GM04503 (cell line): ENCODE results near the gene RAB43.
A peak's percentile ranks its signal among the peaks of the same experiment; 100 is the strongest.
"Not testable (repeated sequence)": the region's sequence is repeated elsewhere in the genome, so short reads cannot be mapped to it uniquely, and the experiment has no call there.

Experiments used
- DNase-seq: peaks from one replicate; pipeline ENCODE4 v3.0.0-alpha.2; 2012; ENCODE audit warnings: low read depth

Gene RAB43

DNA sequence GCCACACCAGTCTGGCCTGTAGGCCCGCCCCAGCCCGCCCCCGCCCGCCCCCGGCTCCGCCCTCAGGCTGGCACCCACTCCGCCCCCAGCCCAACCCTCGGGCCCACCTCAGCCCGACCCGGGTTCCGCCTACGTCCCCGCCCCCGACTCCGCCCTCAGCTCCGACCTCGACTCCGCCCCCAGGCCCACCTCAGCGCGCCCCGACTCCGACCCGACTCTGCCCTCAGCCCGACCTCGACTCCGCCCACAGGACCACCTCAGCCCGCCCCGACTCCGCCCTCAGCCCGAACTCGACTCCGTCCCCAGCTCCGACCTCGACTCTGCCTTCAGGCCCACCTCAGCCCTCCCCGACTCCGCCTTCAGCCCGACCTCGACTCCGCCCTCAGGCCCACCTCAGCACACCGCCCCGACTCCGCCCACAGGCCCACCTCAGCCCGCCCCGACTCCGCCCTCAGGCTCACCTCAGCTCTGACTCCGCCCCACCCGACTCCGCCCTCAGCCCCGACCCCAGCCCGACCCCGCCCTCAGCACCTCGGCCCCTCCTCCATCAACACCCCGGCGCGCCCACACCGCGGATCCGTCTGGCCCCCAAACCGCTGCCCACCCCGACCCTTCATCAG lies at the start of gene RAB43:
TSS of gene RAB43 (minus strand) at position 13 of the 620 bp plus-strand sequence. CDS start 315 bp downstream, outside the sequence.
- DNase-seq: no peak

DNA sequence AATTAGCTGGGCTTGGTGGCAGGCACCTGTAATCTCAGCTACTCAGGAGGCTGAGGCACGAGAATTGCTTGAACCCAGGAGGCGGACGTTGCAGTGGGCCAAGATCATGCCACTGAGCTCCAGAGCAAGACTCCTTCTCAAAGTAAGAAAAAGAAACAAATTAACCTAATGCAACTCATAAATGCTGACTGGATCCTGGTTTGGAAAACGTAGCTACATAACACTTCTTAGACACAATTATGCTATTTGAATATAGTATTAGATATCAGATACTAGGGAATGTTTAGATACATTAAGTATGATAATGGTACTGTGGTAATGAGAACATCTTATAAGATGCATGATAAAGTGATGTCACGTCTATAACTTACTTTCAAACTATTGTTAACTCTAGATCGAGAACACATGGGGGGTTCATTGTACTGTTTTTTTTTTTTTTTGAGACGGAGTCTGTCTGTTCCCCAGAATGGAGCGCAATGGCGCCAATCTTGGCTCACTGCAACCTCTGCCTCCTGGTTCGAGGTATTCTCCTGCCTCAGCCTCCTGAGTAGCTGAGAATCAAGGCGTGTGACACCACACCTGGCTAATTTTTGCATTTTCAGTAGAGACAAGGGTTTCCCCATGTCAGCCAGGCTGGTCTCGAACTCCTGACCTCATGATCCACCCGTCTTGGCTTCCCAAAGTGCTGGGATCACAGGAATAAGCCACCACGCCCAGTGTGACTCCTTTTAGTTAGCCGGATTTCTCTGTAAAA lies 45.2 kb upstream of the RAB43 start:
- no peak for DNase-seq

DNA sequence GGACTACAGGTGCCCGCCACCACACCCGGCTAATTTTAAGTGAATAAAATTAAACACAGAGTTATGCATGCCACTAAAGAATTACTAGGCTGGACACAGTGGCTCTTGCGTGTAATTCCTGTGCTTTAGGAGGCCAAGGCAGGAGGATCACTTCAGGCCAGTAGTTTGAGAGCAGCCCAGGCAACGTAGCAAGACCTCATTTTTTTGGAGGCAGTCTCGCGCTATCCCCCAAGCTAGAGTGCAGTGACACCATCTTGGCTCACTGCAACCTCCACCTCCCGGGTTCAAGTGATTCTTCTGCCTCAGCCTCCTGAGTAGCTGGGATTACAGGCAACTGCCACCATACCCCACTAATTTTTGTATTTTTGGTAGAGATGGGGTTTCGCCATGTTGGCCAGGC lies 44.0 kb upstream of the RAB43 start:
- DNase-seq: not testable (repeated sequence)

DNA sequence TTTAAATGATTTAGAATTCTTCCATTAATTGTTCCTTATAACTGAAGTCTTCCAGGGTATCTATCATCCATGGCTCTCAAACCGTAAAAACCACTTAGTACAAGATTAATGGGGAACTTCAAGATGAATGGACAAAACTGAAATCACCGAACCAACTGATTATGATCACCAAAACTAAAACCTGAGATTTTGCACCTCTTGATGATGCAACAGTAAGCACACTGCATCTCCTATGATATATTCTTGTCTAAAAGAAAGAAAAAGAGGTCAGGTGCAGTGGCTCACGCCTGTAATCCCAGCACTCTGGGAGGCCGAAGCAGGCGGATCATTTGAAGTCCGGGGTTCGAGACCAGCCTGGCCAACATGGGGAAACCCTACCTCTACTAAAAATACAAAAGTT lies 42.9 kb upstream of the RAB43 start:
- no peak for DNase-seq

DNA sequence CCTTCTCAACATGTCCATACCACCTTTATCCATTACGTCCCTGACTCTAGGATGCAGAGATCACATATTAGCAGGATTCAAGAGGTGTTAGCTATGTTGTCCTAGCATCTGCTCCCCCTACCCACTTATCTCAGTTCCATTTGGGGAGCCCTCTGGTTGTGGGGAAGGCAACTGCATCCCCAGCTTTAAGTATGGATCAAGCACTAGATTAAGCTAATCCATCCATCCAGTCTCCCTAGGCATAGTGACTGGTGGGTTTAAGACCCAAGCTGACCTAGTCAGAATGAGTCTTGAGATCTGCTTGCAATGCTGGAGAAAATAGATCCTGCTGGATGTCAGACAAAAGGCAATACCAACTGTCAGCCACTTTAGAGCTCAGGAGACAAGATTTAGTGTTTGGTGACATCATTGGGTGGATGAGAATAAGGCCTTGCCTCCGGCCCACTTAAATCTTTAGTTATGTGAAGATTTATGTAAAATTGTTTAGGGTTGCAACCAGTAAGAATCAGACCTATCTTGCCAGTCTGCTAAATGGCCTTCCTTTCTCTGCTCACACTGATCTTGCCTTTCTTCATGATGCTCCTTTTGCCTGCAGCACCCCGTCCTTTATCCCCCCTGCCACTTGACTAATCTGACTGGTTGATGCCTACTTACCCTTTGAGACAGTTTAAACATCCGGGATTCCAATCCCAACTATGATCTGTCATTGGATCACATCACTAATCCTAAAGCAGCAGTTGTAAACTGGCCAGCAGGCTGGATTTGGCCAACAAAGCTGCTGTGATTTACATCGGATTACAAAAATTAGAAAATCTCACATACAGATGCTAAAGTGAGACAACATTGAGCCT lies 41.4 kb upstream of the RAB43 start:
- DNase-seq: no peak

DNA sequence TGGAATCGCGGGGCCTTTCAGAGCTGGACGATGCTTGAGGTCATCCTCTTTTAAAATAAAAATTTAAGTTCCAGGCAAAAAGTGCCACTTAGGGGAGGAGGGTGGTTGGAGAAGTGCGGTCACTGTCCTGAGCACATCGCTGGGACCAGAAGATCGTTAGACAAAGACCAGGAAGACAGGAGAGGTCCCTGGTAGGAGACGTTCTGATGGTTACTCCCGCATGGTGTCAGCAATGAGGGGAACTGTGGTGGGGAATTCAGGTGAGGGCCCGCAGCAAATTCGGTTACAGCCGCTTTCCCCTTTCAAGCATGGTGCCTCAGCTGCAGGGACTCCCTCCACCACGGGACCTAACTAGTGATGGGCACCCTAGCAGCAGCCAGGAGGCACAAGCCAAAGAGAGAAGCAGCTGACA lies 40.3 kb upstream of the RAB43 start:
- DNase-seq: no peak

DNA sequence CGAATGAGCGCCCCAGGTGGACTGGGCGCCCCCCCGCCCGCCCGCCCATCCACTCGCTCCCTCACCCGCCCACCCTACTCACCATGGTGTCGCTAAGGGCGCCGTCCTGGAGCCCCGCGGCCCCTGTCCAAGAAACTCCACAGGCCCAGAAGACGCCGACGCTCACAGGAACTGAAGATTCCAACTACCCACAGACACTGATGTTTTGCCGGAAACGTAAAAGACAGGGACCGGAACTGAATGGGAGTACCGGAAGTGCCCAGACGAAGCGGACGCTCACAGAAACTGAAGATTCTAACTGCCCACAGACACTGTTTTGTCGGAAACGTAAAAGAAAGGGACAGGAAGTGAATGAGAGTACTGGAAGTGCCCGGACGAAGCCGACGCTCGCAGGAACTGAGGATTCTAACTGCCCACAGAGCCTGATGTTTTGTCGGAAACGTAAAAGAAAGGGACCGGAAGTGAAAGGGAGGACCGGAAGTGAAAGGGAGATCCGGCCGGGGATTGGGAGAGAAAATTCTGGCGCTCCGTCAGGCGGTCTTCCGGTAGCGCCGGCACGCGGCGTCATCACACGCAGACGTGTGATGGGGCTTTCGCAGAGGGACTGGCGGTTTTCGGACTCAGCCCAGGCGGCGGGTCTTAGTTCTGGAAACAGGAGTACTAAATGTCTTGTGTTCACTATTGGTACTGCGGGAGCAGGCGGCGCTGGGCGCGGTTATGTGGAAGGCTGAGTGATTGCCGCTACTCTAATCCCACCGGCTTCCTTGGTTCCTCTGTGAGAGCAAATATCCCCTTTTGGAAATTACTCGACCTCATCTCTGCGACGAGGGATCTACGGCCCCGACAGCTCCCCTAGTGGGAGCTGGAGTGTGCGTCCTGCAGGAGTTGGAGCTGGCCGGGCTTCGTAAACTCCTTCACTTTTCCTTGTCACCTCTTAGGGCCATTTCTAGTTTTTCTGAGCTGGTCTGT lies 39.6 kb upstream of the RAB43 start, which contains the start of gene ISY1:
TSS of gene ISY1 (minus strand) at position 173 of the 969 bp plus-strand sequence. CDS start at position 85, 88 bp downstream.
- DNase-seq: peak; percentile 84

DNA sequence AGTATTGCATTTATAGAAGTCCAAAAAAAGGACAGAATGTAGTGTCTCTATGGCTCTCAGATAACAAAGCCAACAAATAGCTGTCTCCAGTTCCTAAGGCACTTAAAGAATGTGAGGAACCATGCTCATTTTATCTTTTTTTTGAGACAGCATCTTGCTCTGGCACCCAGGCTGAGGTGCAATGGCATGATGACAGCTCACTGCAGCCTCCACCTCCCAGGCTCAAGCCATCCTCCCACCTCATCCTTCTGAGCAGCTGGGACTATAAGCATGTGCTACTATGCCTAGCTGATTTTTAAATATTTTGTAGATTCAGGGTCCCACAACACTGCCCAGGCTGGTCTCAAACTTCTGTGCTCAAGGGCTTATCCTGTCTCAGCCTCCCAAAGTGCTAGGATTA lies 23.2 kb upstream of the RAB43 start:
- no peak for DNase-seq

DNA sequence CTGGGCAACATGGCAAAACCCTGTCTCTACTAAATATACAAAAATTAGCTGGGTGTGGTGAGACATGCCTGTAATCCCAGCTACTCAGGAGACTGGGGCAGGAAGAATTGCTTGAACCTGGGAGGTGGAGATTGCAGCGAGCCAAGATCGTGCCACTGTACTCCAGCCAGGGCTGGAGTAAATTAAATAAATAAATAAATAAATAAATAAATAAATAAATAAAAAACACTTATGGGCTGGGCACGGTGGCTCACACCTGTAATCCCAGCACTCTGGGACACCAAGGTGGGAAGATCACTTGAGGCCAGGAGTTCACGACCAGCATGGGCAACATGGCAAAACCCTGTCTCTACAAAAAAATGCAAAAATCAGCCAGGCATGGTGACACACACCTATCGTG lies 19.4 kb upstream of the RAB43 start:
- not testable (repeated sequence) for DNase-seq

DNA sequence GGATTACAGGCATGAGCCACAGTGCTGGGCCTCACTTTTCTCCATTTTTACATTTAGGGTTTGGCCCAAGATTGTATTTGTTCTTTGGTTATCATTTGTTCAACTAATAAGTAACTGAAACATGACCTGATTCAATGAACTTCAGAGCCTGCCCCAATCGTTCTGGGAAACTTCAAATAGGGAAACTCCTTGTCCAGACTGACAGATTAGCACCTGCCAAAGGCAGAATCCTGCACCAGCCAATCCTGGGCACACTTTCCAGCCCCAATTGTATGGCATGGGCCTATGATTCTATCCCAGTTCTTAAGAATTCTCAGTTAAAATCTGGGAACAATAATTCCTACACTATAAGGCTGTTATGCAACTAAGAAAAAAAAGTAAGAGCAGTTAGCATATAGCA lies 18.3 kb upstream of the RAB43 start:
- DNase-seq: no peak

DNA sequence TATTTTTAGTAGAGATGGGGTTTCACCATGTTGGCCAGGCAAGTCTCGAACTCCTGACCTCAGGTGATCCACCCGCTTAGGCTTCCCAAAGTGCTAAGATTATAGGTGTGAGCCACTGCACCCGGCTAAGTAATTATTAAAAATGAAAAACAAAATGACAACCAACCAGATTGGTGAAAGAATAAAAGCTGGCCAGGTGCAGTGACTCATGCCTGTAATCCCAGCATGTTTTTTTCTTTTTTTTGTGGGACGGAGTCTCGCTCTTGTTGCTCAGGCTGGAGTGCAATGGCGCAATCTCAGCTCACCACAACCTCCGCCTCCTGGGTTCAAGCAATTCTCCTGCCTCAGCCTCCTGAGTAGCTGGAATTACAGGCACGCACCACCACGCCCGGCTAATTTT lies 14.7 kb upstream of the RAB43 start:
- DNase-seq: not testable (repeated sequence)

DNA sequence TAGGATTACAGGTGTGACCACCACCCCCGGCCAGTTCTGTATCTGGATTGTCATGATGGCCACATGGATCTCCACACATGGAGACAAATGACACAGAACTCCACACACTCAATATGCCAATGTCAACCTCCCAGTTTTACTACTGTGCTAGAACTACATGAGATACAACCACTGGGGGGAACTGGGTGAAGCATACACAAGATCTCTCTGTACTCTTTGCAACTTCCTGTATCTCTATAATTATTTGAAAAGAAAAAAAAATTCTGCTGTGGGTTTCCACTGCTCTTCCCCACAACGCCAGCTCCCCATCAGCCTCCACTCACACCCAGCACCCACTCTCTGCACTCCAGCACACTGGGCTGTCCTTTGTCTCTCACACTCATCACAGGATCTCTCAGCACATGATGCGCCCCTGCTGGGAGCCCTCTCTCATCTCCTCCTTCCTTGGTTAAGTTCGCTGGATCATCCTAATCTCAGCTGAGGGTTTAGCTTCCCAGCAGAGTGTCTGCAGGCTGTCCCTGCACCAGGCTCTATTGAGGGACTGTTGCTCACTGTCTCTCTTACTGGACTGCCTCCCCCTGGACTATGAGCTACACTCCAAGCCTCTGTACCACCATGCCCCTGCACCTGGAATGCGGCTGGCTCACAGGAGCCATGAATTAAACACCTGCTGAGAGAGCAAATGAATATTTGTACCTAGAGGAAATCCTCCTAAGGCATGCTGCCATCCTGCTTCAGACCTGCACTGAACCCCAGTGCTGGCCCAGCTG lies 10.7 kb upstream of the RAB43 start:
- DNase-seq: no peak

DNA sequence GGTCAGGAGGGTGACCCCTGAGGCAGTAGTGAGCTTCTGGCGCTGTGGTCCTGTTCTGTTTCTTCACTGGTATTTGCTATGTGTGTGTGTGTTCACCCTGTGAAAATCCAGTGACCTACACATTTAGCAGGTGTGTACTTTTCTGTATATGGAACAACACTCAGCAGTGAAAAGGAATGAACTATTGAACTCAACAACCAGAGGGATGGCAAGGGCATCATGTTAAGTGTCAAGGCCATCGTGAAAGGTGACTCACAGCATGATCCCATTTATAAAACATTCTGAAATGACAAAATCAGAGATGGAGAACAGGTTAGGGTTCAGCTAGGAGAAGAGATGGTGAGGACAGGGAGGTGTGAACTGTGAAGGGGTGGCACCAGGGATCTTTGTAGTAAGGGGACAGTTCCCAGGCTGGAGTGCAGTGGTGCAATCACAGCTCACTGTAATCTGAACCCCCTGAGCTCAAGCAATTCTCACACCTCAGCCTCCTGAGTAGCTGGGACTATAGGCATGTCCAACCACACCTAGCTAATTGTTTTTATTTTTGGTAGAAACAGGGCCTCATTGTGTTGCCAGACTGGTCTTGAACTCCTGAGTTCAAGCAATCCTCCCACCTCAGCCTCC lies 10.0 kb upstream of the RAB43 start:
- no peak for DNase-seq

DNA sequence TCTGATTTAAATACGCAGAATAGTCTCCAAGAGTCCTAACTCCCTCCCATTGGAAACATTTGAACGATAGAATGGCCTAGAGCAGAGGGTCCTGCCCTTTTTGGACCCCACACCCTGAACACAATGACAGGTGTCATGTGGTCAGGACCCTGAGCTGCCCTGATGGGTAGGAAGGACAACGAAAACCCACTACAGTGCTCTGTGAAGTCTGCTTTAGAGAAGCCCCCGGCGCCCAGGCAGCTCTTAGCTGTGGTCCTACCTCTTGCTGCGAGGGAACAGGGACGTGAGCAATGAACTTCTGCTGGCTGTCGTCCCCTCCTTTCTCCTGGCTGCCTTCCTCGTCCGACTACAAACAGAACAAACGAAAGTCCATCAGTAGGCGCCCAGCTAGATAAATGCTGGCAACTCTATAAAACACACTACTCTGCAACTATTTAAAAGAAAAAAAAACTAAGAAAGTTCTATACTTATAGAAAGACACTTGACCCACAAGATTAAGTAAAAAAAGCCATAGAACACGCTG lies 8.7 kb upstream of the RAB43 start:
- DNase-seq: no peak

DNA sequence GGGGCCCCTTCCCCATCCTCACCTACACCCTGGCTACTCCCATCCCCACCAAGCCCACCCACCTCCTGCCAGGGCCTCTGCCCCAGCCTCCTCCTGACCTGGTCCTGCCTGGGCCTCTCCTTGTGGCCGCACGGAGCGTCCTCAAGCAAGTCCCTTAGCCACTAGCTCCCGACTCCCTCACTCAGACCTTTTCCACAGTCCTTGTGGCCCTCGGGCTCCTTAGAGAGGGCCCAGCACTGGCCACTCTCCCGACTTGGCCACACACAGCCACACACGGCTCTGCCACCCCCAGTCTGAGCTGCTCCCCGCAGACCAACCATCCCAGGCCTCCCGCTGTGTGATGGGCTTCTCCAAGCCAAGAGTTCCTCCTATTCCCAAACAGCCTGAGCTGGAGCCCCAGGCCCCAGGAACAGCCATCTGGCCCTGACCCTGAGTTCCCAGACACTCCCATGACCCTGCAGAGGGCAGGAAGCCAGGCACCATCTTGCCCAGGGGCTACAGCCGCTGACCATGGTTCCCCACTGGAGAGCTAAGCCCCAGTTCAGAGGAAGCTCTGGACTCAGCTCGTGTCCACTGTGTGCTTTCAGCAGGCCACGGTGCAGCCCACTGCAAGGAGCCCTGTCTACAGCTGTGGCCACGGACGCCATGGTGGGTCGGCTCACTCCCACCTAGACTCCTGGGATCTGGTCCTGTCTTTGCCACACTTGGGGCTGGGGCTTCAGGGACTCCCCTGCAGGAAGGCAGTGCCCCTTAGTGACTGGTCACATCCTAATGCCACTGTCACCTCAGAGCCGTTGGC lies 7.0 kb upstream of the RAB43 start:
- DNase-seq: no peak

DNA sequence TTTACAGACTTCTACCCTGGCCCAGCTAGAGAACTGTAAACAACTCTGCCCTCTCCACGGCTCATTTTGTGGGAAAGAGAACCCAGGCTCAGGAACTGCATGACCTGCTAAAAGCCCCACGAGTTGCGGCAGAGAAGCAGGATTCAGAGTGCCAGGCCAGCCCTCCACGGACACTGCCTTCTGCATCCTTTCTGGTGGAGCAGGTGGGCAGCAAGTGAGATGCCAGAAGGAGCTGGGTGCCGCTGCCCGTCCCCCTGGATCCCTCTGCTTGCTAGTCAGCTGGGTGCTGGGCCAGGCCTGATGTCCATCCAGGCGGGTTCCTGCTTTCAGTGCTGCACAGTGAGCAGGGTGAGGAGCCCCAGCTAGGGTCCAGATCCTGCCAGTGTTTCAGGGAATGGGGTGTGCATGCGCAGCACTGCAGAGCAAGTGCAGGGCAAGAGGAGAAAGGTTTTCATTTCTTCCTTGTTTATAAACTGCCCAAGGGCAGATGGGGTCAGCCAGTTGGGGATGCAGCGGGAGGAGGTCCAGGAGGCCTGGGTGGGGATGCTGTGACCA lies 5.2 kb upstream of the RAB43 start:
- DNase-seq: no peak

DNA sequence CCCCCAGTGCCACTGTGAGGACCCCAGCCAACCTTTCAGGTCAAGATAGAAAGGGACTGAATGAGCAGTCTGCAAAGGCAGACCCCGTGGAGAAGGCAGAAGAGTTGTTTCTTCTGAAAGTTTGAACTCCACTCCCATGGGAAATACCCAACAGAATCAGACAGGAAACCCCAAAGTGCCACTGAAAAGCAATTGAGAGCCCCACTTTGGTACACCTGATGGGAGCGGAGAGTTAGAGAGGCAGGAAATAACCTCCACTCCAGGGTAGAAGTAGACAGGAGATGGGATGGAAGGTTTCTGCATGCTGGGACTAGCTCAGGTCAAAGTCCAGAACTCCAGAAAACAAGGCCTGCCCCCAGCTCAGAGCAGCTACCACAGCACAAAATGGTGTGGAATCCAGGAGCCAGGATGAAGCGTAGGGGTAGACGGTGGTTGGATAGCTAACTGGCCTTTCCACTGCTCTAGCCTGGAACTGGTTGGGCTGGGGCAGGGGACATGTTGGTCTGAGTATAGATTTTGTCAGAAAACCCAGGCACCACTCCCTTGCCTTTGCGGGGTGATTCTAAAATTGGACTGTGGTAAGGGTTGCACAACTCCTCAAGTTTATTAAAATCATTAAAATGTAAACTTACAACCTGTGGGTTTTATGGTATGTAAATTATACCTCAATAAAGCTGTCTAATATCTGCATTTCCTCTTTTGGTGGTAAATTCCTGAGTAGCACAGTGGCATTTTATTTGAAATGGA lies 1.9 kb upstream of the RAB43 start:
- peak; percentile 34 for DNase-seq

DNA sequence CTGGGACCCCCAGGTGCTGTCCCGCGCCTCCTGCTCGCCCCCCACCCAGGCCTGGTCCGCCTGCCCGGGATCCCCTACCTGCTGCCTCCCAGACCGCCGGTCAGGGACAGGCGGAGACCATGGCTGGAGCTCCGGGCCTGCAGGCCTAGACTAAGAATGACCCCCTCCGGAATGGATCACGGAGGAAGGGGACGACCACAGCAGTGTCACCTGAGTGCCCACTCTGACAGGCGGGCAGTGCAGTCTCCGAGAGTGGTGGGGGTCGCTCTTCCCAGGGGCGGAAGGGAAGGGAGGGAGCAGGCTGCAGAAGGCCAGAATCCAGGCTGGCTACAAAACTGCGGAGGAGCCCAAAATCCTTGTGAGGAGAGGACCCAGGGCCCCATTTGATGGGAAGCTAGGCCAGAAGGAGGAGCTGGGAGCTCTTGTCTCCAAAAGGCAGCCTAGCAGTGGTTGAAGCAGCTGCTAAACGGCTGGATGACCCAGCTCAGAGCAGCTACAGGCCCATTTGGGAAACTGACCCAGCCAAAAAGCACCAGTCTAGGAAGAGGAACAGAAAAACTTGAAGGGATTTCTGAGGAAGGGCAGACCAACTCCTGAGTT lies 908 bp upstream of the RAB43 start:
- no peak for DNase-seq
